ENCODE data around the gene PTPA.
A peak's percentile ranks its signal among the peaks of the same experiment; 100 is the strongest.

DNA sequence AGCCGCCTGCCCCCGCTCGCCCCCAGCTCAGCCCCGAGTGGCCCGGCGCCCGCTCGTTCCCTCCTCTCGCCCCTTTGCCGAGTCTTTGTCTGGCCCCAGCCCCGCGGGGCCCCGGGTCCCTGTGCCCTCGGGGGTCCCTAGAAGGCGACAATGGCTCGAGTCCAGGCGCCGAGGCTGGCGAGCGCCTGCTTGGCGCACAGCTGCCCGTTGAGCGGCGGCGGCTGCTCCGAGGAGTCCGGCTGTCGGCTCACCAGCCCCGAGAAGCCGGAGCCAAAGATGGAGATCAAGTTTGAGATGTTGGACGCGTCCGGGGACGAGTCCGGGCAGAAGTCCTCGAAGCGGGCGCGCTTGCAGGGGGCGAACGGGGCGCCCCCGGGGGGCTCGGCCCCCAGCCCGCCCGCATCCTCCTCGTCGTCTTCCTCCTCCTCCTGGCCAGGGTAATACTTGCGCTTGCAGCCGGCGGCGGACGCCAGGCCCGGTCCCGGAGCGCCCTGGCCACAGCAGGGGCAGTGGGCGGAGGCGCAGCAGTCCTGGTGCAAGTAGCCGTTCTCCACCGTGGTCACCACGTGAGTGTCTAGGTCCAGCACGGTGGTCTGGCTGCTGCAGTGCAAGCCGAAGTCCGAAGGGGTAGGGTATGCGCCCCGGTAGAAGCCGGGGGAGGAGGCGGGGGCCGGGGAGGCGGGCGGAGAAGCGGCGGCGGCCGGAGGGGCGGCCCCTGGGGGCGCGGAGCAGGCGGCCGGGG, 65.7 kb downstream of the PTPA start:
- TF ChIP-seq, protein P1, sequence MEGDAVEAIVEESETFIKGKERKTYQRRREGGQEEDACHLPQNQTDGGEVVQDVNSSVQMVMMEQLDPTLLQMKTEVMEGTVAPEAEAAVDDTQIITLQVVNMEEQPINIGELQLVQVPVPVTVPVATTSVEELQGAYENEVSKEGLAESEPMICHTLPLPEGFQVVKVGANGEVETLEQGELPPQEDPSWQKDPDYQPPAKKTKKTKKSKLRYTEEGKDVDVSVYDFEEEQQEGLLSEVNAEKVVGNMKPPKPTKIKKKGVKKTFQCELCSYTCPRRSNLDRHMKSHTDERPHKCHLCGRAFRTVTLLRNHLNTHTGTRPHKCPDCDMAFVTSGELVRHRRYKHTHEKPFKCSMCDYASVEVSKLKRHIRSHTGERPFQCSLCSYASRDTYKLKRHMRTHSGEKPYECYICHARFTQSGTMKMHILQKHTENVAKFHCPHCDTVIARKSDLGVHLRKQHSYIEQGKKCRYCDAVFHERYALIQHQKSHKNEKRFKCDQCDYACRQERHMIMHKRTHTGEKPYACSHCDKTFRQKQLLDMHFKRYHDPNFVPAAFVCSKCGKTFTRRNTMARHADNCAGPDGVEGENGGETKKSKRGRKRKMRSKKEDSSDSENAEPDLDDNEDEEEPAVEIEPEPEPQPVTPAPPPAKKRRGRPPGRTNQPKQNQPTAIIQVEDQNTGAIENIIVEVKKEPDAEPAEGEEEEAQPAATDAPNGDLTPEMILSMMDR (IDR thresholded peaks at IDR 0.05; ENCODE audit: extremely low read depth in 1 of 2, insufficient read depth in 1 of 2, low read depth in 1 of 2, low read length in 2 of 2) = no peak
- TF ChIP-seq FOS (IDR thresholded peaks at IDR 0.05; ENCODE audit: borderline replicate concordance, insufficient read depth, low read length) (no peak), POLR2A (IDR thresholded peaks at IDR 0.05; ENCODE audit: low read depth, low read length) (no peak), EZH2 (IDR thresholded peaks at IDR 0.05; ENCODE audit: borderline replicate concordance, low read depth, low read length, severe bottlenecking) (no peak), GATA2 (IDR thresholded peaks at IDR 0.05; ENCODE audit: insufficient read depth, insufficient read length, low read depth, low read length) (no peak), POLR2AphosphoS5 (IDR thresholded peaks at IDR 0.05; ENCODE audit: insufficient read depth, low read depth, low read length) (peak; percentile 19)
- TF ChIP-seq, protein P2, sequence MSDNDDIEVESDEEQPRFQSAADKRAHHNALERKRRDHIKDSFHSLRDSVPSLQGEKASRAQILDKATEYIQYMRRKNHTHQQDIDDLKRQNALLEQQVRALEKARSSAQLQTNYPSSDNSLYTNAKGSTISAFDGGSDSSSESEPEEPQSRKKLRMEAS (IDR thresholded peaks at IDR 0.05; ENCODE audit: insufficient read depth, insufficient read length) = peak; percentile 26

Data from endothelial cell of umbilical vein (primary cell).